GM12878 (cell line): Measurements from ENCODE around the gene BCAT1. TPM values are rescaled to one million over a fixed set of nuclear protein-coding genes. Genes with fewer than 3 reads are reported as not detected.

ENCODE experiments used
- ATAC-seq: fragments of 200-7000 bp; cut with Tn5 transposase; 3 replicates; pipeline ENCODE4 v1.9.1; 2020; ENCODE audit warnings: mild to moderate bottlenecking, moderate library complexity
- BruUV-seq: library from RNA; stranded (reverse); fragments of 400-500 nt; replicated peaks from 2 replicates; lab custom pipeline; 2021; lab: Mats Ljungman, UMichigan
- CTCF ChIA-PET: fragments of 300-600 bp; sonication (Branson Sonifier 250); formaldehyde crosslinking; extraction: SDS; loops from one replicate; lab custom pipeline; 2021; ENCODE audit warnings: inconsistent platforms; lab: Yijun Ruan, JAX
- POLR2A ChIA-PET: fragments of 350-600 bp; formaldehyde crosslinking; extraction: SDS; loops from one replicate; lab custom pipeline; 2021; ENCODE audit warnings: inconsistent platforms; lab: Charles Lee
- RAD21 ChIA-PET: fragments of 300-600 bp; sonication (Branson Sonifier 250); formaldehyde crosslinking; loops from one replicate; lab custom pipeline; 2023; ENCODE audit warnings: antibody characterized with exemption; ENCODE audit not compliant: unreplicated experiment; lab: Charles Lee
- SMC1A ChIA-PET: fragments of 300-600 bp; sonication (Branson Sonifier 250); formaldehyde crosslinking; loops from one replicate; lab custom pipeline; 2023; ENCODE audit not compliant: unreplicated experiment, uncharacterized antibody; lab: Charles Lee
- DNase-seq: peaks from one replicate; pipeline ENCODE4 v3.0.0-alpha.2; 2011; ENCODE audit warnings: low read depth, low spot score
- FAIRE-seq: peaks from 3 replicates; lab custom pipeline; 2011; peaks lifted over from hg19 to GRCh38; lab: Jason Lieb, UNC
- H2AFZ ChIP-seq: 2 replicates; pipeline ENCODE4 v1.6.0; 2011; ENCODE audit warnings: low read depth, low read length, control low read depth; ENCODE audit not compliant: control insufficient read depth
- H3K27ac ChIP-seq: 2 replicates; pipeline ENCODE4 v1.5.1; 2011; ENCODE audit warnings: control low read depth; ENCODE audit not compliant: control insufficient read depth, insufficient read depth
- H3K27me3 ChIP-seq, 2 experiments: replicated peaks in 1 of 2; 2 replicates each; pipeline versions ENCODE4 v1.6.0 to v1.6.1; 2011; ENCODE audit warnings: low read length in 1 of 2; ENCODE audit not compliant: control insufficient read depth in 2 of 2, insufficient read depth in 2 of 2
- H3K36me3 ChIP-seq, 2 experiments: 2 replicates each; pipeline ENCODE4 v1.5.1; 2011; ENCODE audit warnings: low read length in 1 of 2; ENCODE audit not compliant: control insufficient read depth in 2 of 2, insufficient read depth in 2 of 2
- H3K4me1 ChIP-seq: 2 replicates; pipeline ENCODE4 v1.6.1; 2011; ENCODE audit warnings: mild to moderate bottlenecking, low read length, moderate library complexity, mixed read lengths; ENCODE audit not compliant: control insufficient read depth, insufficient read depth
- H3K4me2 ChIP-seq: 2 replicates; pipeline ENCODE4 v1.6.0; 2011; ENCODE audit warnings: control low read depth; ENCODE audit not compliant: control insufficient read depth, insufficient read depth
- H3K4me3 ChIP-seq: fragments of 200-600 bp; sonication (generic); 2 replicates; pipeline ENCODE4 v1.5.1; 2016
- H3K79me2 ChIP-seq: 2 replicates; pipeline ENCODE4 v1.6.0; 2011; ENCODE audit warnings: low read length; ENCODE audit not compliant: control insufficient read depth, insufficient read depth
- H3K9ac ChIP-seq: 2 replicates; pipeline ENCODE4 v1.8.0; 2011; ENCODE audit warnings: low read length, control low read depth, mixed read lengths; ENCODE audit not compliant: control insufficient read depth, insufficient read depth
- H3K9me3 ChIP-seq: replicated peaks from 3 replicates; pipeline ENCODE4 v1.5.1; 2011; ENCODE audit warnings: mild to moderate bottlenecking, low read length; ENCODE audit not compliant: control insufficient read depth, insufficient read depth
- H4K20me1 ChIP-seq: 2 replicates; pipeline ENCODE4 v1.6.0; 2011; ENCODE audit not compliant: control insufficient read depth, insufficient read depth
- BMI1 ChIP-seq: fragments of 450-650 bp; IDR thresholded peaks from 2 replicates; pipeline ENCODE4 v1.6.1; 2016; ENCODE audit warnings: mild to moderate bottlenecking, moderate library complexity, borderline replicate concordance
- CBFB ChIP-seq: IDR thresholded peaks from 2 replicates; pipeline ENCODE4 v1.6.1; 2016; ENCODE audit warnings: antibody characterized with exemption, low read depth
- CBX3 ChIP-seq: fragments of 200-600 bp; sonication (generic); IDR thresholded peaks from 2 replicates; pipeline ENCODE4 v1.6.1; 2016; ENCODE audit warnings: low read depth, borderline replicate concordance
- DPF2 ChIP-seq: fragments of 450-650 bp; IDR thresholded peaks from 2 replicates; pipeline ENCODE4 v1.6.1; 2017; ENCODE audit warnings: mild to moderate bottlenecking
- EGR1 ChIP-seq, 2 experiments: IDR thresholded peaks; 1 replicate in 1 of 2; 2 replicates in 1 of 2; pipeline ENCODE4 v1.6.1; 2011 to 2012; ENCODE audit warnings: low read depth in 2 of 2, low read length in 2 of 2, borderline replicate concordance in 1 of 2, mild to moderate bottlenecking in 1 of 2, moderate library complexity in 1 of 2
- FOXM1 ChIP-seq: IDR thresholded peaks from 2 replicates; pipeline ENCODE4 v1.6.1; 2012; ENCODE audit warnings: low read depth, mild to moderate bottlenecking, inconsistent platforms, low read length, moderate library complexity
- KAT2A ChIP-seq: conservative IDR thresholded peaks from 2 replicates; pipeline ENCODE4 v1.6.1; 2011; ENCODE audit warnings: low read depth, low read length; ENCODE audit not compliant: control insufficient read depth
- LARP7 ChIP-seq: fragments of 450-650 bp; IDR thresholded peaks from 2 replicates; pipeline ENCODE4 v1.6.1; 2017; ENCODE audit warnings: mild to moderate bottlenecking
- MTA3 ChIP-seq: IDR thresholded peaks from 2 replicates; pipeline ENCODE4 v1.6.1; 2012; ENCODE audit warnings: low read length, inconsistent platforms, borderline replicate concordance
- NFYB ChIP-seq: IDR thresholded peaks from 2 replicates; pipeline ENCODE4 v1.6.1; 2011; ENCODE audit warnings: low read depth, mild to moderate bottlenecking, low read length, improper control_type of control experiment, moderate library complexity; ENCODE audit not compliant: insufficient read depth
- NKRF ChIP-seq: fragments of 450-650 bp; conservative IDR thresholded peaks from 2 replicates; pipeline ENCODE4 v1.6.1; 2017; ENCODE audit warnings: mild to moderate bottlenecking, moderate library complexity
- PAX5 ChIP-seq: IDR thresholded peaks from 2 replicates; pipeline ENCODE4 v1.6.1; 2011; ENCODE audit warnings: low read depth, low read length, borderline replicate concordance
- RB1 ChIP-seq: fragments of 450-650 bp; formaldehyde crosslinking; IDR thresholded peaks from 2 replicates; pipeline ENCODE4 v1.6.1; 2017; ENCODE audit warnings: mild to moderate bottlenecking, borderline replicate concordance
- RELB ChIP-seq: fragments of 450-650 bp; IDR thresholded peaks from 2 replicates; pipeline ENCODE4 v1.6.1; 2017; ENCODE audit warnings: low read depth, mild to moderate bottlenecking, moderate library complexity
- SIX5 ChIP-seq: IDR thresholded peaks from 2 replicates; pipeline ENCODE4 v1.6.1; 2011; ENCODE audit warnings: mild to moderate bottlenecking, low read depth, low read length, moderate library complexity; ENCODE audit not compliant: severe bottlenecking
- TAF1 ChIP-seq: IDR thresholded peaks from 2 replicates; pipeline ENCODE4 v1.6.1; 2011; ENCODE audit warnings: mild to moderate bottlenecking, low read depth, low read length, borderline replicate concordance
- TCF12 ChIP-seq: IDR thresholded peaks from 2 replicates; pipeline ENCODE4 v1.6.1; 2011; ENCODE audit warnings: low read depth, mild to moderate bottlenecking, low read length
- ZNF274 ChIP-seq: IDR thresholded peaks from one replicate; pipeline ENCODE4 v1.8.0; 2011; ENCODE audit not compliant: insufficient read length, insufficient read depth
- ZZZ3 ChIP-seq: IDR thresholded peaks from 2 replicates; pipeline ENCODE4 v1.6.1; 2011; ENCODE audit warnings: low read depth; ENCODE audit not compliant: control insufficient read depth, insufficient read length
- WGBS: methylation state at CpG from one replicate; pipeline ENCODE4 v1.1.6; 2016; ENCODE audit warnings: low lambda C conversion rate; ENCODE audit not compliant: insufficient replicate concordance, insufficient coverage; ENCODE audit errors: missing lambda C conversion rate; 5-methylcytosine and 5-hydroxymethylcytosine counted together
- in situ Hi-C: fragments of 300-500 bp; cut with MboI; formaldehyde crosslinking; loops from 9 replicates; pipeline ENCODE4 v1.14.3; 2018; ENCODE audit warnings: mixed read lengths
- intact Hi-C: fragments of 100-400 bp; cut with micrococcal nuclease; formaldehyde crosslinking; loops from one replicate; pipeline ENCODE4 v1.14.2; 2022; ENCODE audit not compliant: unreplicated experiment
- polyA plus RNA-seq, 11 experiments: library from polyadenylated mRNA; depleted of rRNA in 4 of 11; unstranded in 6 of 11; stranded (reverse) in 5 of 11; fragments of >200 nt; fragmentation: Nextera tagmentation in 4 of 11; fragmentation: Illumina TruSeq in 1 of 11; extraction: Ambion mirVana in 4 of 11; extraction: Trizol in 1 of 11; gene quantifications; 1 replicate in 1 of 11; 2 replicates in 10 of 11; pipeline versions ENCODE4 v1.2.1 to v1.2.3, GENCODE V29; 2011 to 2016; ENCODE audit warnings: inconsistent platforms in 2 of 11, missing spikeins in 2 of 11, low read depth in 1 of 11
- total RNA-seq, 4 experiments: library from RNA; depleted of rRNA in 3 of 4; stranded (reverse); fragments of >200 nt in 3 of 4; fragmentation: Illumina TruSeq in 1 of 4; extraction: Trizol in 1 of 4; gene quantifications; 2 replicates each; pipeline versions ENCODE4 v1.2.1 to v1.2.3, GENCODE V29; 2013 to 2021

Gene BCAT1
- total and polyA plus RNA-seq, 10 of the 15 experiments (the other 5 are each of a cell fraction or from before 2014, with no cell fraction given), result 26.2 to 187 (median 81.9) TPM

DNA sequence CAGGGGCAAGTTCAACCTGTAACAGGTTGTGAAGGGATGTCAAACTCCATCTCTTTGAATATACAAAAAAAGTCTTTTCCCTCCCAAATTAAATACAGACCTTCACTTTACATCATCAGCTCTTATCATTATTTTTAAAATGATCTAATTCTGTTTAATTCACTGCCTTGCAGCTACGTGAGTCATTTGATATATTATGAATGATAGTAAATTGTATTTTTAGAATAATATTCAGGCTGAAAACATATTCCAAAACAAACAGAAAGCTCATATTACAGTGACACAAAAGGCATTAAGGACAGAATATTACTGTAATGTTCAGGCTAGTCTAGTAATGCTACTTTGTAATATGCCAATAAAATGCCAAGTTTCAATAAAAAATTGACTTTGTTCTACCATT lies 53.3 kb downstream of the BCAT1 start:
- Histone ChIP-seq H3K79me2 (no peaks in the 10 kb centered on the region; the same call in none of the 2 replicates), H3K36me3 (0 out of 4 replicates have a peak, but pooled peaks cover 0 to 3% of the 10 kb centered on the region in 2 experiments), H3K9ac (no peak overlapping the region), H3K4me3 (no peak overlapping the region), H3K4me1 (no peaks in the 10 kb centered on the region; the same call in 1 of the 2 replicates), H4K20me1 (no peaks in the 10 kb centered on the region), H3K4me2 (no peak overlapping the region), H3K9me3 (no peaks in the 10 kb centered on the region), H3K27me3 (no peaks in the 10 kb centered on the region), H2AFZ (no peak overlapping the region), H3K27ac (no peak overlapping the region)
- in situ Hi-C loops (no loop called here), intact Hi-C loops (no loop called here)
- FAIRE-seq (no peak), ATAC-seq (no peak), DNase-seq (no peak)
- ChIA-PET POLR2A (interaction anchor here (0.7 kb wide), 1 partner anchor 325 kb away, joined by 3 read pairs; no protein-coding TSS in a partner anchor), SMC1A (interaction anchor here (0.9 kb wide), 1 partner anchor 968 kb away, joined by 4 read pairs; no protein-coding TSS in a partner anchor), CTCF (no interaction called here), RAD21 (no interaction called here)
- no TSS peak for BruUV-seq
- TF ChIP-seq CBX3 (no peak), CBFB (no peak), RELB (no peak), DPF2 (no peak), BMI1 (no peak), TAF1 (no peak), NKRF (no peak), RB1 (no peak), NFYB (no peak), SIX5 (no peak), KAT2A (no peak), ZZZ3 (no peak), ZNF274 (no peak), EGR1 (IDR thresholded peaks at IDR 0.05; ENCODE audit: borderline replicate concordance in 1 of 2, low read depth in 2 of 2, low read length in 2 of 2) (no peak), MTA3 (no peak), FOXM1 (no peak), TCF12 (no peak), LARP7 (no peak), PAX5 (no peak)
- WGBS, result 83% methylated on average over 1 of the region's 1 CpG
